ENCODE data around the gene PLEKHA7. TPM values are rescaled to one million over a fixed set of nuclear protein-coding genes. Genes with fewer than 3 reads are reported as not detected.
A peak's percentile ranks its signal among the peaks of the same experiment; 100 is the strongest.

PLEKHA7 gene
- total and polyA plus RNA-seq, 2 of the 4 experiments (the other 2 are of a cell fraction): 0.12 TPM; not detected in 1

DNA sequence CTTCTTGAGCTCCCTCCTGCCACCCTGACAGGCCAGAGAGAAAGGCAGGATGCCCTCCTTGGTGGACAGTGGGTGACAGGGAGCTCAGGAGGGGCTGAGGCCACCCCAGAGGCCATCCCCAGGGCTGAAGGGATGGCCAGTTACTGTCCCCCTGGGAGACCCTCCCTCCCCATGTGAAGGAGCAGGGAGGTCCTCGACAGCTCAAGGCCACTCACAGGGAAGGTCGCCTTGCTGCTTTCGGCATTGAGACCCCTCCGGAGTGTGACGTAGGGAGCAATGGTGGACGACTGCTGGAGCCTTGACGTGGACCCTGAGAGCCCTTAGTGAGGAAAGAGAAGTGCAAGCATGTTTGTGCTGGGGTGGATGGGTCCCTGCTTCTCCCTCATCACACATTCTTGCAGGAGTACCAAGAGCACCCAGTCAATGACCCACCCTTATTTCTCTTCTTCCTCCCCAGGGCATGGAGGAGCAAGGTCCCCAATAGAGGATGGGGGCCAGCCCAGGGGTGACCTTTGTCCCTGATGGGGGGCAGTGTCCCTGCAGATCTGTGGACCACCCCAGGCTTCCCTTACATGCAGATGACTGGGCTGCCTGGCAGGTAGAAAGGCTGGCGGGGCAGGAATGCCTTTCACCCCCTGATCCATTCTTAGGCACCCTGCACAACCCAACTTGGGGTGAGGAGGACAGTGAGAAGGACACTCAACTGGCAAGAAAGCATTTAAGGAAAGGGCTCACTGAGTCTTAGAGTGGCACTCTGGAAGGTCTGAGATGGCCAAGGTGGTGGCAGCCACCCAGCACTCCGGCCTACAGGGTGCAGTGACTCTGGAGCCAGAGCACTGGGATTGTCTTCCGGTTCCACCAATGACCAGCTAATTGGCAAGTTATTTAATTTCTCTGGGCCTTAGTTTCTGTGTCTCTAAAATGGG is 224.4 kb downstream of the PLEKHA7 start:
- Histone ChIP-seq H2AK9ac (replicated peaks; ENCODE audit: low read depth, low read length, poor library complexity) (no peak overlapping the region), H3K27ac (ENCODE audit: insufficient read depth, low read length) (no peak overlapping the region), H2BK20ac (ENCODE audit: low read depth, low read length) (no peak overlapping the region), H2BK120ac (ENCODE audit: low read depth, low read length) (no peak overlapping the region; the same call in 1 of the 2 replicates), H3K23ac (ENCODE audit: low read depth, low read length) (no peak overlapping the region), H4K91ac (ENCODE audit: insufficient read depth, low read depth, low read length) (no peak overlapping the region), H3K9ac (ENCODE audit: low read depth, low read length) (no peak overlapping the region), H3K9me3 (ENCODE audit: control insufficient read depth, insufficient read depth, low read length) (no peaks in the 10 kb centered on the region), H2BK5ac (ENCODE audit: low read depth, low read length, poor library complexity, severe bottlenecking) (no peak overlapping the region), H4K5ac (ENCODE audit: low read depth, low read length) (no peak overlapping the region), H2BK15ac (ENCODE audit: low read depth, low read length) (0 out of 3 replicates have a peak overlapping the region, but pooled peaks have one; percentile 29), H2AK5ac (ENCODE audit: low read depth, low read length) (peak overlapping the region; percentile 35; the same call in 1 of the 2 replicates), H3K18ac (ENCODE audit: low read depth, low read length) (no peak overlapping the region), H2AFZ (replicated peaks; ENCODE audit: low read length, poor library complexity) (no peak overlapping the region), H4K20me1 (ENCODE audit: insufficient read depth, low read length) (no peaks in the 10 kb centered on the region), H3K9me1 (ENCODE audit: insufficient read depth, low read length) (peaks cover 7% of the 10 kb centered on the region), H3K27me3 (ENCODE audit: control insufficient read depth, insufficient read depth, low read length) (no peaks in the 10 kb centered on the region), H3K79me1 (ENCODE audit: low read depth in 1 of 2, low read length in 2 of 2) (no peaks in the 10 kb centered on the region), H3K4me3 (ENCODE audit: insufficient read depth, low read depth, low read length) (no peak overlapping the region), H3K4me1 (ENCODE audit: control insufficient read depth, insufficient read depth, low read length) (peaks cover 6% of the 10 kb centered on the region), H4K8ac (ENCODE audit: low read depth in 2 of 2, low read length in 2 of 2) (no peak overlapping the region), H3K56ac (ENCODE audit: extremely low read depth, insufficient read depth, low read length) (no peak overlapping the region), H3K4me2 (ENCODE audit: low read depth, low read length) (no peak overlapping the region), H3K14ac (replicated peaks; ENCODE audit: low read depth, low read length) (no peak overlapping the region), H3K36me3 (ENCODE audit: control insufficient read depth, insufficient read depth, low read length) (no peaks in the 10 kb centered on the region), H3K4ac (ENCODE audit: low read depth, low read length) (peak overlapping the region; percentile 30; the same call in 1 of the 2 replicates)
- ChIA-PET POLR2A (ENCODE audit: unreplicated experiment) (no interaction called here), CTCF (no interaction called here)
- 100% methylated on average over 4 of the region's 10 CpGs; no CpG with 5 or more reads in 1 of the 2 experiments for WGBS, 2 experiments (ENCODE audit: extremely low coverage in 2 of 2, insufficient read length in 1 of 2)
- dilution Hi-C loops (cut with HindIII; ENCODE audit: low sequenced_read_pairs, unreplicated experiment): no loop called here
- ATAC-seq (ENCODE audit: low read depth) (no peak), DNase-seq (no peak)
- BruUV-seq (replicated peaks): no TSS peak
- TF ChIP-seq POLR2A (IDR thresholded peaks at IDR 0.05; ENCODE audit: low read depth, low read length) (no peak), RCOR1 (IDR thresholded peaks at IDR 0.05; ENCODE audit: insufficient replicate concordance, low read length) (no peak), FOS (IDR thresholded peaks at IDR 0.05; ENCODE audit: low read depth, low read length) (no peak), CEBPB (IDR thresholded peaks at IDR 0.05; ENCODE audit: low read depth, low read length) (no peak), USF2 (IDR thresholded peaks at IDR 0.05; ENCODE audit: low read depth, low read length) (no peak), RAD21 (IDR thresholded peaks at IDR 0.05; ENCODE audit: low read length) (no peak), MAFK (IDR thresholded peaks at IDR 0.05; ENCODE audit: low read depth, low read length) (no peak), CHD1 (IDR thresholded peaks at IDR 0.05; ENCODE audit: low read depth, low read length) (no peak), SMC3 (IDR thresholded peaks at IDR 0.05; ENCODE audit: low read depth, low read length) (no peak)
- TF ChIP-seq, protein P1, sequence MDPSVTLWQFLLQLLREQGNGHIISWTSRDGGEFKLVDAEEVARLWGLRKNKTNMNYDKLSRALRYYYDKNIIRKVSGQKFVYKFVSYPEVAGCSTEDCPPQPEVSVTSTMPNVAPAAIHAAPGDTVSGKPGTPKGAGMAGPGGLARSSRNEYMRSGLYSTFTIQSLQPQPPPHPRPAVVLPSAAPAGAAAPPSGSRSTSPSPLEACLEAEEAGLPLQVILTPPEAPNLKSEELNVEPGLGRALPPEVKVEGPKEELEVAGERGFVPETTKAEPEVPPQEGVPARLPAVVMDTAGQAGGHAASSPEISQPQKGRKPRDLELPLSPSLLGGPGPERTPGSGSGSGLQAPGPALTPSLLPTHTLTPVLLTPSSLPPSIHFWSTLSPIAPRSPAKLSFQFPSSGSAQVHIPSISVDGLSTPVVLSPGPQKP (IDR thresholded peaks at IDR 0.05; ENCODE audit: borderline replicate concordance, low read depth, low read length): no peak
- intact Hi-C loops (cut with micrococcal nuclease): loop anchor here (5.0 to 10.0 kb wide), 3 partner anchors 92 to 715 kb away; no protein-coding TSS in a partner anchor
- in situ Hi-C loops (cut with MboI; ENCODE audit: low sequenced_read_pairs): loop anchor here (10.0 kb wide), 1 partner anchor 275 kb away; no protein-coding TSS in a partner anchor
